22Rv1 (cell line): ENCODE results near the gene ZNF837.

ENCODE experiments used
- CTCF ChIP-seq: fragments of 450-650 bp; IDR thresholded peaks from 2 replicates; pipeline ENCODE4 v1.5.1; 2017; ENCODE audit warnings: mild to moderate bottlenecking
- ZFX ChIP-seq: fragments of 450-650 bp; IDR thresholded peaks from 2 replicates; pipeline ENCODE4 v1.6.1; 2017; ENCODE audit warnings: antibody characterized with exemption, borderline replicate concordance

DNA sequence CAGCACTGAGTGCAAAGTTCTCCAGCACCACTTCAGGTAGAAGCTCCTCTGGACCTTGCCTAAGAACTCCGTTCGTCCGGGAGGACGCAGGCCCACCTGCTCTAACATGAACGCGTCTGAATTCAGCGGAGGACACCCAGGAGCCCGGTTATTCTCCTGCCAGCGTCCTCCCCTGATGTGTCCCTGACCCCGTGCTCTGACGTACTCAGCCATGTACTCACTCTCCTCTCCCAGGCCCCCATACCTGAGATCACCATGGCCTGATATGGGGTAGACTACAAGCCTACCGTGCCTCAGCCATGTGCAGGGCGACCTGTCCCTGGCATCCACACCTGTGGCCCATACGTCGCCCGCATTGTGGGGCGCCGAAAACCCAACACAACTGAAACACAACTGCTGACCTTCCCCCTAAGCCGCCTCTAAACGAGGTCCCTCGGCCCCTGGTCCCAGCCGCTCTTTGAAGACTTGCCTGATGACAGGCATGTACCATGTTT is 26.9 kb upstream of the ZNF837 start:
- TF ChIP-seq CTCF (no peak), ZFX (no peak)
